GM19193 (cell line): ENCODE data around the gene KRABD2.

Source experiments
- POLR2A ChIP-seq: IDR thresholded peaks from 4 replicates; pipeline ENCODE4 v1.6.1; 2011; ENCODE audit not compliant: insufficient read depth, insufficient read length; ENCODE audit errors: extremely low read depth

Gene KRABD2

GRCh38 chr17:8377422-8377821 lies 918 bp upstream of the KRABD2 start:
- no peak for TF ChIP-seq POLR2A

GRCh38 chr17:8375738-8376259 lies 705 bp downstream of the KRABD2 start:
- no peak for TF ChIP-seq POLR2A

- TF ChIP-seq POLR2A: no peak
These were observed 4.1 kb downstream of the KRABD2 start for GRCh38 chr17:8372422-8372821.

- no peak for TF ChIP-seq POLR2A
These were observed 4.7 kb downstream of the KRABD2 start for GRCh38 chr17:8371786-8372185.

GRCh38 chr17:8369944-8370343 lies 6.6 kb downstream of the KRABD2 start:
- no peak for TF ChIP-seq POLR2A

GRCh38 chr17:8368193-8368592 lies 8.3 kb downstream of the KRABD2 start:
- TF ChIP-seq POLR2A: no peak

GRCh38 chr17:8366231-8366630 lies 10.3 kb downstream of the KRABD2 start:
- TF ChIP-seq POLR2A: no peak

GRCh38 chr17:8365143-8365542 lies 11.4 kb downstream of the KRABD2 start:
- TF ChIP-seq POLR2A: no peak

- no peak for TF ChIP-seq POLR2A
These were observed 13.7 kb downstream of the KRABD2 start for GRCh38 chr17:8362651-8363332.

GRCh38 chr17:8360751-8361150 lies 15.8 kb downstream of the KRABD2 start:
- TF ChIP-seq POLR2A: no peak

GRCh38 chr17:8360260-8360659 lies 16.2 kb downstream of the KRABD2 start:
- TF ChIP-seq POLR2A: no peak

- TF ChIP-seq POLR2A: no peak
These were observed 16.7 kb downstream of the KRABD2 start for GRCh38 chr17:8359769-8360168.

- no peak for TF ChIP-seq POLR2A
These were observed 18.6 kb downstream of the KRABD2 start for GRCh38 chr17:8357910-8358309.

GRCh38 chr17:8354236-8354635 lies 22.3 kb downstream of the KRABD2 start:
- TF ChIP-seq POLR2A: no peak

GRCh38 chr17:8353736-8354135 lies 22.8 kb downstream of the KRABD2 start:
- TF ChIP-seq POLR2A: no peak

- no peak for TF ChIP-seq POLR2A
These were observed 26.2 kb downstream of the KRABD2 start for GRCh38 chr17:8350339-8350738.
